ENCODE data around the gene OXNAD1. TPM values are rescaled to one million over a fixed set of nuclear protein-coding genes. Genes with fewer than 3 reads are reported as not detected.
"Not testable (repeated sequence)": the region's sequence is repeated elsewhere in the genome, so short reads cannot be mapped to it uniquely, and the experiment has no call there.

Gene OXNAD1
- total RNA-seq, 4 donors from 2014 or later, result 10.3 to 17.8 (median 13.3) TPM

DNA sequence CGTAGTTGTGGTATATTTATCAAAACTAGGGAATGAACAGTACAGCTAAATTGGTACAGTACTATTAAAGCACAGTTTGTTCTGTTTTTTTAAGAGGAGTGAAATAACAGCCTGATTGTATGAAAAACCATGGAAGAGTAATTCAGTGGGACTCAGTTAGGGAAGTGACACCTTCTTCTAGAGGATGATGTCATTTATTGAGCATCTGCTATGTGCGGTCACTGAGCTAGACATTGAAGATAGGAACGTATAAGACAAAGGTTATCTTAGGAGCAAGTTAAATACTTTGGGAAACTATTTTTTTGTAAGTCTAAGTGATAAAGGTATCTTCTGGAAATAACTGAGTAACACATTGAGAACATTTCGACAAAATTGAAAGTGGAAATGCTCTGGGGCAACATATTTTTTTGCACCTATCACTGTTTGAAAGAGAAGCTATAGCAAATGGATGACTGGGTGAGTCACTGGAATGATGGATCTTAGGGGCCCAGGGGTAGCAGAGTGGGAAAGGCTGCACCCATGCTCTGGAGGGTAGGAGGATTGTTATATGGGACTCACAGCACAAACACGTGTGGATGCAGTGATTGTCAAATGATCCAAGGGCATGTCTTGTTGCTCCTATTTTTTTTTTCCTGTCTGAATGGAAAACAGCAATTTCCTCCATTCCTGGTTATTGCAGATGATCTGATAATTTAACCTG lies 43.0 kb downstream of the OXNAD1 start:
- no peak for TF ChIP-seq EP300 (IDR thresholded peaks at IDR 0.05)
- TF ChIP-seq, protein P1, sequence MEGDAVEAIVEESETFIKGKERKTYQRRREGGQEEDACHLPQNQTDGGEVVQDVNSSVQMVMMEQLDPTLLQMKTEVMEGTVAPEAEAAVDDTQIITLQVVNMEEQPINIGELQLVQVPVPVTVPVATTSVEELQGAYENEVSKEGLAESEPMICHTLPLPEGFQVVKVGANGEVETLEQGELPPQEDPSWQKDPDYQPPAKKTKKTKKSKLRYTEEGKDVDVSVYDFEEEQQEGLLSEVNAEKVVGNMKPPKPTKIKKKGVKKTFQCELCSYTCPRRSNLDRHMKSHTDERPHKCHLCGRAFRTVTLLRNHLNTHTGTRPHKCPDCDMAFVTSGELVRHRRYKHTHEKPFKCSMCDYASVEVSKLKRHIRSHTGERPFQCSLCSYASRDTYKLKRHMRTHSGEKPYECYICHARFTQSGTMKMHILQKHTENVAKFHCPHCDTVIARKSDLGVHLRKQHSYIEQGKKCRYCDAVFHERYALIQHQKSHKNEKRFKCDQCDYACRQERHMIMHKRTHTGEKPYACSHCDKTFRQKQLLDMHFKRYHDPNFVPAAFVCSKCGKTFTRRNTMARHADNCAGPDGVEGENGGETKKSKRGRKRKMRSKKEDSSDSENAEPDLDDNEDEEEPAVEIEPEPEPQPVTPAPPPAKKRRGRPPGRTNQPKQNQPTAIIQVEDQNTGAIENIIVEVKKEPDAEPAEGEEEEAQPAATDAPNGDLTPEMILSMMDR (IDR thresholded peaks at IDR 0.05), result no peak
- TF ChIP-seq POLR2A (IDR thresholded peaks at IDR 0.05), result no peak
- no peak for TF ChIP-seq POLR2AphosphoS5 (IDR thresholded peaks at IDR 0.05)

GRCh38 chr3:16308727-16309126 lies 43.7 kb downstream of the OXNAD1 start:
- WGBS, result 97% methylated on average over 1 of the region's 1 CpG

More for the DNA sequence above, 43.0 kb downstream of the OXNAD1 start:
- WGBS, result 91% methylated on average over 5 of the region's 5 CpGs
- no peak for DNase-seq (ENCODE audit: low spot score in 2 of 2)
- Histone ChIP-seq H3K36me3 (no peaks in the 10 kb centered on the region), H3K27me3 (no peaks in the 10 kb centered on the region), H3K9me3 (no peaks in the 10 kb centered on the region), H3K4me1 (peaks cover 29% of the 10 kb centered on the region), H3K4me3 (no peak overlapping the region), H3K27ac (no peak overlapping the region)

DNA sequence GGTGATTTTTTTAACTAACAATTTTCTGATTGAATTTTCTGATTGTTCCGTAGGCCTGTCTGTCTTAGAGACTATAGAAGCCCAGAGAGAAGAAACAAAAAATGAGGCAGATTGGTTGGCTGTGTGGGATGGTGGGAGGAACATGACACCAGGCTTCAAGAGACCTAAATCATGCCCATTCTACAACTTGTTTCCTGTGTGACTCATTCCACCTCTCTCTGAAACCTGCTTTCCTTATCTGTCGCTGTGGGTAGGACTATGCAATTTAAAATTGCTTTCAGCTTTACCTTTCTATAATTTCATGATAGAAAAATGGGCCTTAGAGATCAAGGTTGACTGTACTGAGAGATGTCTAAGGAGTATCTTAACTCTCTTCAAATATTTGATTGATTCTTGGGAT lies 44.5 kb downstream of the OXNAD1 start:
- no peak overlapping the region for H3K4me3 ChIP-seq
- no peaks in the 10 kb centered on the region for H3K9me3 ChIP-seq
- no peaks in the 10 kb centered on the region for H3K27me3 ChIP-seq
- H3K36me3 ChIP-seq, result peaks cover 9% of the 10 kb centered on the region
- WGBS, result 60% methylated on average over 2 of the region's 2 CpGs
- no peak overlapping the region for H3K27ac ChIP-seq
- DNase-seq (ENCODE audit: low spot score in 2 of 2), result no peak
- TF ChIP-seq EP300 (IDR thresholded peaks at IDR 0.05) (no peak), POLR2AphosphoS5 (IDR thresholded peaks at IDR 0.05) (no peak), POLR2A (IDR thresholded peaks at IDR 0.05) (no peak)
- TF ChIP-seq, protein P1 (IDR thresholded peaks at IDR 0.05), result no peak
- peaks cover 23% of the 10 kb centered on the region for H3K4me1 ChIP-seq

More at GRCh38 chr3:16308727-16309126, 43.7 kb downstream of the OXNAD1 start:
- TF ChIP-seq, protein P1 (IDR thresholded peaks at IDR 0.05), result no peak
- TF ChIP-seq EP300 (IDR thresholded peaks at IDR 0.05) (no peak), POLR2A (IDR thresholded peaks at IDR 0.05) (no peak), POLR2AphosphoS5 (IDR thresholded peaks at IDR 0.05) (no peak)
- peaks cover 7% of the 10 kb centered on the region for H3K36me3 ChIP-seq
- no peak overlapping the region for H3K4me3 ChIP-seq
- no peak for DNase-seq (ENCODE audit: low spot score in 2 of 2)
- no peaks in the 10 kb centered on the region for H3K27me3 ChIP-seq
- H3K27ac ChIP-seq, result no peak overlapping the region
- peaks cover 26% of the 10 kb centered on the region for H3K4me1 ChIP-seq
- H3K9me3 ChIP-seq, result no peaks in the 10 kb centered on the region

- H3K9me3 ChIP-seq; H3K36me3 ChIP-seq; DNase-seq (ENCODE audit: low spot score in 2 of 2); H3K27ac ChIP-seq; H3K4me3 ChIP-seq; H3K27me3 ChIP-seq: not testable (repeated sequence)
- H3K4me1 ChIP-seq, result peaks cover 23% of the 10 kb centered on the region
- 91% methylated on average over 7 of the region's 7 CpGs for WGBS
Observed at GRCh38 chr3:16310486-16310885, 45.5 kb downstream of the OXNAD1 start.

DNA sequence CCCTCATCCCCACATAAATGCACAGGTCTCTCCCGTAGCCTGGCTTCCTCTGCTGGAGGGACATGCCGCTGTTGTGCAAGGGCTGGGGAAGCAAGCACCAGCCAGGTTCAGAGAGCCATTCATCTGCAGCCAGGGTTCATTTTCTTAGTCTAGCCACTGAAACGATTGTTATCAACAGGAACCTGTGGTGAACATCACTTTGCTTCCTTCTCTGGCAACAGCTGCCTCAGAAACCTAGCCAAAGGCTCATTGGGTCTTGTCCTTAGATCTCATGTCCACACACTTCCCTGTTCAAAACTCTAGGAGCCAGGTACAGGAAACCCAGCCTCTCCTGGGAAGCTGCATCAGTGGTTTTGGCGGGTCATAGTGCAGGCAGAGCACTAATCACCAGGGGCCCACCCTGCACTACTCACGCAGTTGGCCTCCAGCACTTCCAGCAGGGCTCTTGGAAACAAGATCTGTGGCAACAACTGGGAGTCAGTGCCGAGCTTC lies 47.0 kb downstream of the OXNAD1 start:
- DNase-seq (ENCODE audit: low spot score in 2 of 2), result no peak
- TF ChIP-seq EP300 (IDR thresholded peaks at IDR 0.05) (no peak), POLR2AphosphoS5 (IDR thresholded peaks at IDR 0.05) (no peak), POLR2A (IDR thresholded peaks at IDR 0.05) (no peak)
- TF ChIP-seq, protein P1 (IDR thresholded peaks at IDR 0.05), result no peak
- H3K27ac ChIP-seq, result peak overlapping the region; percentile 32
- H3K9me3 ChIP-seq, result no peaks in the 10 kb centered on the region
- no peak overlapping the region for H3K4me3 ChIP-seq
- H3K27me3 ChIP-seq, result no peaks in the 10 kb centered on the region
- H3K36me3 ChIP-seq, result peaks cover 21% of the 10 kb centered on the region
- peaks cover 23% of the 10 kb centered on the region for H3K4me1 ChIP-seq
- WGBS, result 54% methylated on average over 6 of the region's 6 CpGs

Measured in suprapubic skin (tissue), 4 donors.